GM10248 (cell line): ENCODE measurements around the gene FYB1.

Source experiments
- CTCF ChIA-PET: fragments of 300-600 bp; sonication (Branson Sonifier 250); formaldehyde crosslinking; extraction: SDS; loops from one replicate; lab custom pipeline; 2021; ENCODE audit warnings: antibody characterized with exemption; lab: Yijun Ruan, JAX
- POLR2A ChIA-PET: fragments of 350-650 bp; sonication (Branson Sonifier 250); formaldehyde crosslinking; extraction: SDS; loops from one replicate; lab custom pipeline; 2020; ENCODE audit warnings: antibody characterized with exemption; lab: Yijun Ruan, JAX
- DNase-seq: peaks from one replicate; pipeline ENCODE4 v3.0.0; 2012; ENCODE audit errors: extremely low spot score
- CTCF ChIP-seq: IDR thresholded peaks from 2 replicates; pipeline ENCODE4 v1.5.1; 2012; ENCODE audit warnings: mild to moderate bottlenecking, low read depth; ENCODE audit errors: extremely low read depth, missing control alignments, control extremely low read depth

The FYB1 gene

GRCh38 chr5:39257554-39257953 is 38.2 kb upstream of the FYB1 start:
- no peak for DNase-seq
- TF ChIP-seq CTCF, result no peak
- ChIA-PET POLR2A (no interaction called here), CTCF (interaction anchor here (1.2 kb wide), 1 partner anchor 41 kb away, joined by 3 read pairs; no protein-coding TSS in a partner anchor)

GRCh38 chr5:39256477-39257235 is 37.3 kb upstream of the FYB1 start:
- POLR2A ChIA-PET, result no interaction called here
- no peak for TF ChIP-seq CTCF
- DNase-seq, result peak; percentile 20
- CTCF ChIA-PET, result interaction anchor here (1.5 kb wide), 1 partner anchor 40 kb away, joined by 6 read pairs; no protein-coding TSS in a partner anchor

DNA sequence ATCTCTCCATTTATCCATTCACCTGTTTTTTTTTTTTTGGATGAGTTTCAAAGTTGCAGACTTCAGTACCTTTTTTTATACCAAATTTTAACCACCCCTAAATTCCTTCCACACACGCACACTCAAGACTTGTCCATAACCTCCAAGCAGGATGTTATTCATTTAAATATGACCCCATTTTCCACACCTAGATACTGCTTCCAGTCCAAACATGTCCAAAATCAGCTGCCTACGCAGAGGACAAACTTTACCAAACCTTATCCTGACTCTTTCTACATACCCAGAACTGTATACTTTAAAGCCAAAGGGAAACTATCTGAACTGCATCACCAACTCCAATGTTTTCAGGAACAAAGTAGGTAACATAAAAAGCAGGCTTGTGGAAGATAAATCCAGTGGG is 36.0 kb upstream of the FYB1 start:
- CTCF ChIA-PET, result interaction anchor here (1.5 to 1.7 kb wide), 2 partner anchors 28 to 38 kb away, joined by 4 to 6 read pairs; no protein-coding TSS in a partner anchor
- no peak for TF ChIP-seq CTCF
- POLR2A ChIA-PET, result no interaction called here
- DNase-seq, result no peak

GRCh38 chr5:39254671-39255070 is 35.3 kb upstream of the FYB1 start:
- POLR2A ChIA-PET, result no interaction called here

GRCh38 chr5:39253196-39253595 is 33.8 kb upstream of the FYB1 start:
- TF ChIP-seq CTCF, result no peak
- POLR2A ChIA-PET, result no interaction called here
- CTCF ChIA-PET, result interaction anchor here (0.8 kb wide), 1 partner anchor 11 kb away, joined by 3 read pairs; no protein-coding TSS in a partner anchor
- DNase-seq, result no peak

More at GRCh38 chr5:39254671-39255070, 35.3 kb upstream of the FYB1 start:
- CTCF ChIA-PET, result interaction anchor here (1.7 kb wide), 1 partner anchor 28 kb away, joined by 4 read pairs; no protein-coding TSS in a partner anchor
- TF ChIP-seq CTCF, result no peak
- no peak for DNase-seq

- DNase-seq, result no peak
- POLR2A ChIA-PET, result no interaction called here
- CTCF ChIA-PET, result no interaction called here
- no peak for TF ChIP-seq CTCF
Measured at GRCh38 chr5:39249564-39250274, 30.4 kb upstream of the FYB1 start.
